ENCODE data around the gene KIRREL3. TPM values are rescaled to one million over a fixed set of nuclear protein-coding genes. Genes with fewer than 3 reads are reported as not detected.

KIRREL3 gene
- total and polyA plus RNA-seq, 2 of the 4 experiments (the other 2 are of a cell fraction): 10.9 to 15.9 TPM

DNA sequence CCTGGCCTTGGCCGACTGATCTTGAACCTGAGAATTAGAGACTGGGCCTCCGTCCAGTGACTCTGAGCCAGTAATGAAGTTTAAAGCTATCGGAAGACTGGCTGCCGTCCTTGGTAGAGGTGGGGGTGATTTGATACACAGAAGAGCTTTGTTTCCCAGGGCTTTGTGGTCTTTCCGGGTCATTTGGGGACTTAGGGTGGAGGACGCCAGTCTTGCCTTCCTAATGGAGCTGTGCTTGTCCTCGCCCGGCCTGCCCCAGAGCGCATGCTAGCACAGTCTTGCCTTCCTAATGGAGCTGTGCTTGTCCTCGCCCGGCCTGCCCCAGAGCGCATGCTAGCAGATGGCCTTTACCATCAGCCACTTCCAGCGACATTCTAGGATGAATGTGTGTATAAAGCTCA, 579.3 kb downstream of the KIRREL3 start:
- H3K18ac ChIP-seq (ENCODE audit: low read depth, low read length): no peak overlapping the region
- H4K20me1 ChIP-seq (ENCODE audit: insufficient read depth, low read length): no peaks in the 10 kb centered on the region
- H3K14ac ChIP-seq (replicated peaks; ENCODE audit: low read depth, low read length): no peak overlapping the region
- H4K8ac ChIP-seq (ENCODE audit: low read depth in 2 of 2, low read length in 2 of 2): no peak overlapping the region; a peak in 1 of 4 replicates
- DNase-seq (no peak), ATAC-seq (ENCODE audit: low read depth) (no peak)
- H3K79me1 ChIP-seq (ENCODE audit: low read depth in 1 of 2, low read length in 2 of 2): peaks cover 0 to 5% of the 10 kb centered on the region in 2 experiments; a peak in 1 of 4 replicates
- no peak overlapping the region for H3K23ac ChIP-seq (ENCODE audit: low read depth, low read length)
- in situ Hi-C loops (cut with MboI; ENCODE audit: low sequenced_read_pairs): no loop called here
- no peak overlapping the region for H2AK9ac ChIP-seq (replicated peaks; ENCODE audit: low read depth, low read length, poor library complexity)
- no peak overlapping the region for H2BK20ac ChIP-seq (ENCODE audit: low read depth, low read length)
- no peak overlapping the region for H3K9ac ChIP-seq (ENCODE audit: low read depth, low read length)
- no peak overlapping the region for H2AK5ac ChIP-seq (ENCODE audit: low read depth, low read length)
- H3K56ac ChIP-seq (ENCODE audit: extremely low read depth, insufficient read depth, low read length): no peak overlapping the region
- H3K4me2 ChIP-seq (ENCODE audit: low read depth, low read length): no peak overlapping the region
- ChIA-PET POLR2A (ENCODE audit: unreplicated experiment) (no interaction called here), CTCF (no interaction called here)
- no peak overlapping the region for H2BK120ac ChIP-seq (ENCODE audit: low read depth, low read length)
- peaks cover 10% of the 10 kb centered on the region for H3K9me1 ChIP-seq (ENCODE audit: insufficient read depth, low read length)
- H2BK5ac ChIP-seq (ENCODE audit: low read depth, low read length, poor library complexity, severe bottlenecking): no peak overlapping the region
- H3K36me3 ChIP-seq (ENCODE audit: control insufficient read depth, insufficient read depth, low read length): peaks cover 1% of the 10 kb centered on the region; the same call in 1 of the 2 replicates
- no peak overlapping the region for H4K5ac ChIP-seq (ENCODE audit: low read depth, low read length)
- no peak for TF ChIP-seq BHLHE40 (IDR thresholded peaks at IDR 0.05; ENCODE audit: low read depth, low read length)
- TF ChIP-seq NFE2L2 (IDR thresholded peaks at IDR 0.05; ENCODE audit: low read depth, low read length): no peak
- TF ChIP-seq, protein P1, sequence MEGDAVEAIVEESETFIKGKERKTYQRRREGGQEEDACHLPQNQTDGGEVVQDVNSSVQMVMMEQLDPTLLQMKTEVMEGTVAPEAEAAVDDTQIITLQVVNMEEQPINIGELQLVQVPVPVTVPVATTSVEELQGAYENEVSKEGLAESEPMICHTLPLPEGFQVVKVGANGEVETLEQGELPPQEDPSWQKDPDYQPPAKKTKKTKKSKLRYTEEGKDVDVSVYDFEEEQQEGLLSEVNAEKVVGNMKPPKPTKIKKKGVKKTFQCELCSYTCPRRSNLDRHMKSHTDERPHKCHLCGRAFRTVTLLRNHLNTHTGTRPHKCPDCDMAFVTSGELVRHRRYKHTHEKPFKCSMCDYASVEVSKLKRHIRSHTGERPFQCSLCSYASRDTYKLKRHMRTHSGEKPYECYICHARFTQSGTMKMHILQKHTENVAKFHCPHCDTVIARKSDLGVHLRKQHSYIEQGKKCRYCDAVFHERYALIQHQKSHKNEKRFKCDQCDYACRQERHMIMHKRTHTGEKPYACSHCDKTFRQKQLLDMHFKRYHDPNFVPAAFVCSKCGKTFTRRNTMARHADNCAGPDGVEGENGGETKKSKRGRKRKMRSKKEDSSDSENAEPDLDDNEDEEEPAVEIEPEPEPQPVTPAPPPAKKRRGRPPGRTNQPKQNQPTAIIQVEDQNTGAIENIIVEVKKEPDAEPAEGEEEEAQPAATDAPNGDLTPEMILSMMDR (conservative IDR thresholded peaks at IDR 0.05; ENCODE audit: low read depth, low read length): no peak
- no peak for TF ChIP-seq FOS (IDR thresholded peaks at IDR 0.05; ENCODE audit: low read depth, low read length)
- no peak for TF ChIP-seq CEBPB (IDR thresholded peaks at IDR 0.05; ENCODE audit: low read depth, low read length)
- TF ChIP-seq RAD21 (IDR thresholded peaks at IDR 0.05; ENCODE audit: low read length): no peak
- TF ChIP-seq, protein P2, sequence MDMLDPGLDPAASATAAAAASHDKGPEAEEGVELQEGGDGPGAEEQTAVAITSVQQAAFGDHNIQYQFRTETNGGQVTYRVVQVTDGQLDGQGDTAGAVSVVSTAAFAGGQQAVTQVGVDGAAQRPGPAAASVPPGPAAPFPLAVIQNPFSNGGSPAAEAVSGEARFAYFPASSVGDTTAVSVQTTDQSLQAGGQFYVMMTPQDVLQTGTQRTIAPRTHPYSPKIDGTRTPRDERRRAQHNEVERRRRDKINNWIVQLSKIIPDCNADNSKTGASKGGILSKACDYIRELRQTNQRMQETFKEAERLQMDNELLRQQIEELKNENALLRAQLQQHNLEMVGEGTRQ (IDR thresholded peaks at IDR 0.05; ENCODE audit: low read depth, low read length): no peak
- TF ChIP-seq, protein P3, sequence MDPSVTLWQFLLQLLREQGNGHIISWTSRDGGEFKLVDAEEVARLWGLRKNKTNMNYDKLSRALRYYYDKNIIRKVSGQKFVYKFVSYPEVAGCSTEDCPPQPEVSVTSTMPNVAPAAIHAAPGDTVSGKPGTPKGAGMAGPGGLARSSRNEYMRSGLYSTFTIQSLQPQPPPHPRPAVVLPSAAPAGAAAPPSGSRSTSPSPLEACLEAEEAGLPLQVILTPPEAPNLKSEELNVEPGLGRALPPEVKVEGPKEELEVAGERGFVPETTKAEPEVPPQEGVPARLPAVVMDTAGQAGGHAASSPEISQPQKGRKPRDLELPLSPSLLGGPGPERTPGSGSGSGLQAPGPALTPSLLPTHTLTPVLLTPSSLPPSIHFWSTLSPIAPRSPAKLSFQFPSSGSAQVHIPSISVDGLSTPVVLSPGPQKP (IDR thresholded peaks at IDR 0.05; ENCODE audit: borderline replicate concordance, low read depth, low read length): no peak
- no peak for TF ChIP-seq RFX5 (IDR thresholded peaks at IDR 0.05; ENCODE audit: low read depth, low read length)
- TF ChIP-seq MAFK (IDR thresholded peaks at IDR 0.05; ENCODE audit: low read depth, low read length): no peak
- TF ChIP-seq SMC3 (IDR thresholded peaks at IDR 0.05; ENCODE audit: low read depth, low read length): no peak
- TF ChIP-seq MAZ (IDR thresholded peaks at IDR 0.05; ENCODE audit: borderline replicate concordance, low read depth, low read length): no peak
- no peak for TF ChIP-seq POLR2A (IDR thresholded peaks at IDR 0.05; ENCODE audit: low read depth, low read length)
- TF ChIP-seq RCOR1 (IDR thresholded peaks at IDR 0.05; ENCODE audit: insufficient replicate concordance, low read length): no peak
- TF ChIP-seq MXI1 (IDR thresholded peaks at IDR 0.05; ENCODE audit: borderline replicate concordance, low read depth, low read length): no peak
- TF ChIP-seq CHD1 (IDR thresholded peaks at IDR 0.05; ENCODE audit: low read depth, low read length): no peak
- no peak overlapping the region for H3K27ac ChIP-seq (ENCODE audit: insufficient read depth, low read length)
- H3K9me3 ChIP-seq (ENCODE audit: control insufficient read depth, insufficient read depth, low read length): no peaks in the 10 kb centered on the region
- H4K91ac ChIP-seq (ENCODE audit: insufficient read depth, low read depth, low read length): no peak overlapping the region
- intact Hi-C loops (cut with micrococcal nuclease): loop anchor here (2.0 kb wide), 1 partner anchor 102 kb away; no protein-coding TSS in a partner anchor
- BruUV-seq (replicated peaks): no TSS peak
- WGBS, 2 experiments (ENCODE audit: extremely low coverage in 2 of 2, insufficient read length in 1 of 2): 28% methylated on average over 2 of the region's 13 CpGs; no CpG with 5 or more reads in 1 of the 2 experiments
- dilution Hi-C loops (cut with HindIII; ENCODE audit: low sequenced_read_pairs, unreplicated experiment): no loop called here
- H3K4me1 ChIP-seq (ENCODE audit: control insufficient read depth, insufficient read depth, low read length): peaks cover 15% of the 10 kb centered on the region
- no peak overlapping the region for H2AFZ ChIP-seq (replicated peaks; ENCODE audit: low read length, poor library complexity)
- H3K27me3 ChIP-seq (ENCODE audit: control insufficient read depth, insufficient read depth, low read length): no peaks in the 10 kb centered on the region
- no peak overlapping the region for H3K4me3 ChIP-seq (ENCODE audit: insufficient read depth, low read depth, low read length)
- no peak overlapping the region for H2BK15ac ChIP-seq (ENCODE audit: low read depth, low read length)
- H3K4ac ChIP-seq (ENCODE audit: low read depth, low read length): no peak overlapping the region

Data from IMR-90 (cell line).